ENCODE data around the gene SH2D3C.

SH2D3C gene, protein sequence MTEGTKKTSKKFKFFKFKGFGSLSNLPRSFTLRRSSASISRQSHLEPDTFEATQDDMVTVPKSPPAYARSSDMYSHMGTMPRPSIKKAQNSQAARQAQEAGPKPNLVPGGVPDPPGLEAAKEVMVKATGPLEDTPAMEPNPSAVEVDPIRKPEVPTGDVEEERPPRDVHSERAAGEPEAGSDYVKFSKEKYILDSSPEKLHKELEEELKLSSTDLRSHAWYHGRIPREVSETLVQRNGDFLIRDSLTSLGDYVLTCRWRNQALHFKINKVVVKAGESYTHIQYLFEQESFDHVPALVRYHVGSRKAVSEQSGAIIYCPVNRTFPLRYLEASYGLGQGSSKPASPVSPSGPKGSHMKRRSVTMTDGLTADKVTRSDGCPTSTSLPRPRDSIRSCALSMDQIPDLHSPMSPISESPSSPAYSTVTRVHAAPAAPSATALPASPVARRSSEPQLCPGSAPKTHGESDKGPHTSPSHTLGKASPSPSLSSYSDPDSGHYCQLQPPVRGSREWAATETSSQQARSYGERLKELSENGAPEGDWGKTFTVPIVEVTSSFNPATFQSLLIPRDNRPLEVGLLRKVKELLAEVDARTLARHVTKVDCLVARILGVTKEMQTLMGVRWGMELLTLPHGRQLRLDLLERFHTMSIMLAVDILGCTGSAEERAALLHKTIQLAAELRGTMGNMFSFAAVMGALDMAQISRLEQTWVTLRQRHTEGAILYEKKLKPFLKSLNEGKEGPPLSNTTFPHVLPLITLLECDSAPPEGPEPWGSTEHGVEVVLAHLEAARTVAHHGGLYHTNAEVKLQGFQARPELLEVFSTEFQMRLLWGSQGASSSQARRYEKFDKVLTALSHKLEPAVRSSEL

GRCh38 chr9:127778280-127779135 lies at the start of gene SH2D3C:
TSS of gene SH2D3C (minus strand) at chr9:127778666. CDS start at chr9:127778627, 39 bp downstream.
- no peaks in the 10 kb centered on the region for H3K9me3 Mint-ChIP-seq
- H3K27me3 Mint-ChIP-seq = no peaks in the 10 kb centered on the region
- peaks cover 62% of the 10 kb centered on the region for H3K4me1 Mint-ChIP-seq
- H3K4me3 Mint-ChIP-seq = peak within 1 kb of the TSS; percentile 99
- H3K27ac Mint-ChIP-seq = peak within 1 kb of the TSS; percentile 99
- no peaks in the 10 kb centered on the region for H3K36me3 Mint-ChIP-seq

GRCh38 chr9:127826253-127826913 lies 47.9 kb upstream of the SH2D3C start:
- peaks cover 2% of the 10 kb centered on the region for H3K36me3 Mint-ChIP-seq
- no peak overlapping the region for H3K27ac Mint-ChIP-seq
- no peaks in the 10 kb centered on the region for H3K4me1 Mint-ChIP-seq
- no peak overlapping the region for H3K4me3 Mint-ChIP-seq
- H3K27me3 Mint-ChIP-seq = no peaks in the 10 kb centered on the region
- no peaks in the 10 kb centered on the region for H3K9me3 Mint-ChIP-seq

DNA sequence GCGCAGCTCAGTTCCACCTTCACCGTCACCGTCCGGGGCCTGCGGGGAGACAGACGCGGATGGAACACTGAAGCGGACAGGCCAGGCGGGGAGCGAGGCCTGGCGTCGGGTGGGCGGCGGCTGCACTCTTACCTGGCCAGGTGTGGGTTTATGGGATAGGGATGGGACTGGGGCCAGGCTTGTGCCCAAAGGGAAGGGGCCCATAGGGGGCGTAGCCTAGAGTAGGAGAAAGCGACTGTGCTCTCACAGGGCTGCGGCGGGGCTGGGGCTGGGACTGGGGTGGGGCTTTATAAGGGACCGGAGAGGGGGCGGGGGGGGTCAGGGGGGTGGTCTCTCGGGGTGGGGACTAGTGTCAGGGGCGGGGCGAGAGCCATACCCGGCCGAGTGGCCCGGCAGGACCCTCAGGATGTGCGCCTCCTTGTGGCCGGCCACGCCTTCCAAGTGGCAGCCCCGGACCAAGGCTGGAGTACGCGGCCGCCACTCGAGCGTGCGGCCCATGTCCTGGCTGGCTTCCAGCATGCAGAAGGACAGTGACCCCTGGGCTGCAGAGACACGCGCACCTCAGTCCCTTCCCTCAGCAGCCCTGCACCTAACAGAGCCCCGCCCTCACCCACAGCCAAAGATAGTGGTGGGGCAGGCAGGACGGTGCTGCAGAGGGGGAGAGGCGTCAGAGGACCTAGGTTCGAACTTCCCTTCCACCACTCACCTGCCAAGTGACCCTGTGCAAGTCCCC lies 47.0 kb upstream of the SH2D3C start:
- no peaks in the 10 kb centered on the region for H3K4me1 Mint-ChIP-seq
- no peaks in the 10 kb centered on the region for H3K9me3 Mint-ChIP-seq
- no peak overlapping the region for H3K27ac Mint-ChIP-seq
- H3K36me3 Mint-ChIP-seq = peaks cover 2% of the 10 kb centered on the region
- H3K4me3 Mint-ChIP-seq = no peak overlapping the region
- no peaks in the 10 kb centered on the region for H3K27me3 Mint-ChIP-seq

- Mint-ChIP-seq H3K36me3 (peaks cover 2% of the 10 kb centered on the region), H3K27me3 (no peaks in the 10 kb centered on the region), H3K9me3 (no peaks in the 10 kb centered on the region), H3K27ac (no peak overlapping the region), H3K4me3 (no peak overlapping the region), H3K4me1 (no peaks in the 10 kb centered on the region)
Measured at GRCh38 chr9:127822108-127822507, 43.6 kb upstream of the SH2D3C start.

- Mint-ChIP-seq H3K27ac (no peak overlapping the region), H3K36me3 (no peaks in the 10 kb centered on the region), H3K4me1 (no peaks in the 10 kb centered on the region), H3K9me3 (no peaks in the 10 kb centered on the region), H3K4me3 (no peak overlapping the region), H3K27me3 (no peaks in the 10 kb centered on the region)
Measured at GRCh38 chr9:127818574-127818973, 40.1 kb upstream of the SH2D3C start.

DNA sequence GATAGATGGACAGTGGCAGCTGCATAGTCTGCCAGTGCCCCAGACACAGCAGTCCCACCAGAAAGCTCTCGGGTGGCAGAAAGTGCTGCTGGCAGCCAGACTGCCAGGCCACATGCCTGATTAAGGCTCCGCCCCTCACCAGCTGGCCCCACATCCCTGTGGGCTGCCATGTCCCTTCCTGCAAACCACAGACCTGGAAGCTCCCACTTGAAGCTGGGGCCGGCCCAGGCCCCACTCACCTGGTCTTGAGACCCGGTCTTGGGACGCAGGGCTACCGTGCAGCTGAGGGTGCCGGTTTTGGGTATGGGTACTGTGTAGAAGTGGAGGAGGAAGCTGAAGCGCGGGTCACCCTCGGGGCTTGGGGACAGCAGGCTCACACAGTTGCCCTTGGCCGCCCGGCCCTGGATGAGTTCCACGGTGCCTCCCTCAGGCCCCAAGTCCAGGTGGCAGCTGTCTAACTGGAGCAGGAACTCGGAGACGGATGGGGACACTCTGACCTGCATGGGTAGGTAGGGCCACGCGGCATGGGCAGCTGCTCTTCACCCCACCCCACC lies 39.5 kb upstream of the SH2D3C start:
- Mint-ChIP-seq H3K9me3 (no peaks in the 10 kb centered on the region), H3K4me3 (no peak overlapping the region), H3K36me3 (no peaks in the 10 kb centered on the region), H3K27me3 (no peaks in the 10 kb centered on the region), H3K27ac (peak overlapping the region; percentile 51), H3K4me1 (no peaks in the 10 kb centered on the region)

DNA sequence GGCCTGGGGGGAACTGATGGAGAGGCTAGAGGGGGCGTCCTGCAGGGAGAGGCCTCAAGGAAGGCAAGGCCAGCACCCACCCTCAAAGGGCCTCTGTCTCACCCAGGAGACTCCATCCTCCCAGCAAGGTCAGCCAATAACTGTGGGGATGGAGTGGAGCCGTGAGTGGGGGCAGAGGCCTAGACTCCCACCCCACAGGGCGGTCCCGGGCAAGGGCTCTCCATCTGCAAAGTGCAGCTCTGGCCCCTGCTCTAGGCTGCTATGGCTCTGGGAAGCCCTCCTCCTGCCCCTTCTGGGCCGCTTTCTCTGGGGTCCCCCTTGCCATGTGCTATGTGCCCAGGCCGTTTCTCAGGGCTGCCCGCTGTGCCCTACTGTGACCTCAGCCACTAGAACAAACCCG lies 38.3 kb upstream of the SH2D3C start:
- H3K4me1 Mint-ChIP-seq = no peaks in the 10 kb centered on the region
- H3K27me3 Mint-ChIP-seq = no peaks in the 10 kb centered on the region
- H3K4me3 Mint-ChIP-seq = no peak overlapping the region
- H3K36me3 Mint-ChIP-seq = no peaks in the 10 kb centered on the region
- H3K27ac Mint-ChIP-seq = no peak overlapping the region
- no peaks in the 10 kb centered on the region for H3K9me3 Mint-ChIP-seq

DNA sequence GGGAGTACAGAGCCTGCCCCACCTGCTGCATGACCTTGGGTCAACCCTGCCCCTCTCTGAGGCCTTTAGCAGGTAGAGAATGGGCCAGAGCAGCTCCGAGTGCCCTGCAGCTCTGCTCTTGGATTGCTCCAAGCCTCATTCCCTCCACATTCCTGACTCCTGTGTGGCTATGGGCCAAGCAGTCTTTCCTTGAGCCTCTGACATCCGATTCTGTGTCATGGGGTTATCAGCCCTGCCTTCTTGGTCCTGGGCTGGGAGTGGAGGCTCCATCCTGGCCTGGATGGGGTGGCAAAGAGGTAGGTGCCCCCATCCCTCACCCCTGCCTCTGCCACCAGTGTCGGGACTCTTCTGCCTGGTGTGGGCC lies 37.9 kb upstream of the SH2D3C start:
- no peaks in the 10 kb centered on the region for H3K36me3 Mint-ChIP-seq
- no peaks in the 10 kb centered on the region for H3K9me3 Mint-ChIP-seq
- peak overlapping the region; percentile 51 for H3K27ac Mint-ChIP-seq

GRCh38 chr9:127815512-127816361 lies 37.3 kb upstream of the SH2D3C start:
- no peaks in the 10 kb centered on the region for H3K36me3 Mint-ChIP-seq
- H3K4me1 Mint-ChIP-seq = no peaks in the 10 kb centered on the region
- H3K27me3 Mint-ChIP-seq = no peaks in the 10 kb centered on the region
- H3K27ac Mint-ChIP-seq = no peak overlapping the region
- H3K9me3 Mint-ChIP-seq = no peaks in the 10 kb centered on the region
- H3K4me3 Mint-ChIP-seq = no peak overlapping the region

More for the DNA sequence above, 37.9 kb upstream of the SH2D3C start:
- H3K4me3 Mint-ChIP-seq = no peak overlapping the region
- no peaks in the 10 kb centered on the region for H3K27me3 Mint-ChIP-seq
- H3K4me1 Mint-ChIP-seq = no peaks in the 10 kb centered on the region

DNA sequence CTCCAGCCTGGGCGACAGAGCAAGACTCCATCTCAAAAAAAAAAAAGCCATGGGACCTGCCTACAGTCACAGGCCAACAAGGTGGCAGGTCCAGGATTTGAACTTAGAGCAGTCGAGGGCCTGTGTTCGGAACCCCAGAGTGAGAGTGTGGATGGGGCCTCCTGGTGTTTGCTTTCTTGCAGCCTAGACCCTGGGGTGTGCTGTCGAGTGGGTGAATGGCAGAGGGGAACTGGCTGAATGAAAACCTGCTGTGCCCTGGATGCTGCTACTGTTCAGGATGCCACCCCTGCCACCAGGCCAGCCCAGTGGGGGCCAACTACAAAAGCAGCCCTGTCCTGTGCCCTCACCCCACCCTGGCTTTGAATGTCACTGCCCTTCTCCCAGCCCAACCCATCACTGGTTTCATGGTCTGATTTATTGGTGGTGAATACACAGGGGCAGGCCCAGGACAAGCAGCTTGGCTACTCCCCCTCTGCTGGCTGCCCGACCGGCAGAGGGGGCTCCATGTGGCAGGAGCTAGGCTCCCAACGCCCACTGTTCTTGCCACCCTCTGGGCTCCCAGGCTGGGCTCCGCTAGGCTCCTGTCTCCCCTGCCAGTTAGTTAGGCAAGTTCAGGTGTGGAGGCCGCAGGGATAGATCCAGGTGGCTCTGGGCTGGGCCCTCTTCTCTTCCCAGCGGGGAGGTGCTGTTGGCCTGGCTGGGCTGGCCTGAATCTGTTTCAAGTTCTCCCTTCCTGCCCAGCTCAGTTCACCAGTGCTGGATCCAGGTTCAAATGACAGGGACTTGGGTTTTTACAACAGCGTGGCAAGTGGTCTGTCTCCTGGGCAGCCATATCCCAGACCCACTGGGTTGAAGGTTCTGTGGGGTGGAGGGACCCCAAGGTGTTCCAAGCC lies 36.4 kb upstream of the SH2D3C start:
- Mint-ChIP-seq H3K27ac (no peak overlapping the region), H3K36me3 (no peaks in the 10 kb centered on the region), H3K27me3 (no peaks in the 10 kb centered on the region), H3K4me3 (no peak overlapping the region), H3K4me1 (no peaks in the 10 kb centered on the region), H3K9me3 (no peaks in the 10 kb centered on the region)

DNA sequence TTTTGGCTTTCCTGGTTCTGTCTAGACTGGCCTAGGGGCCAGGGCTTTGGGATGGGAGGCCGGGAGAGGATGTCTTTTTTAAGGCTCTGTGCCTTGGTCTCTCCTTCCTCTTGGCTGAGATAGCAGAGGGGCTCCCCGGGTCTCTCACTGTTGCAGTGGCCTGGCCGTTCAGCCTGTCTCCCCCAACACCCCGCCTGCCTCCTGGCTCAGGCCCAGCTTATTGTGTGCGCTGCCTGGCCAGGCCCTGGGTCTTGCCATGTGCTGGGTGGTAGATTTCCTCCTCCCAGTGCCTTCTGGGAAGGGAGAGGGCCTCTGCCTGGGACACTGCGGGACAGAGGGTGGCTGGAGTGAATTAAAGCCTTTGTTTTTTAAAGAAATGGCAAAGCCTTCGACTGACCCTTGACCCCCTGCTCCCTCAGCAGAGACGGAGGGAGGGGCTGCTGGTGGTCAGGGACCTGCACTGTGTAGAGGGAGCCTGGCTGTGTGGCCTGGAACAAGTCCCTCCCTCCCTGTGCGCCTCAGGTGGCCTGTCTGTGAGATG lies 35.3 kb upstream of the SH2D3C start:
- Mint-ChIP-seq H3K27ac (no peak overlapping the region), H3K27me3 (no peaks in the 10 kb centered on the region), H3K4me1 (no peaks in the 10 kb centered on the region), H3K4me3 (no peak overlapping the region), H3K36me3 (no peaks in the 10 kb centered on the region), H3K9me3 (no peaks in the 10 kb centered on the region)

GRCh38 chr9:127812936-127813675 lies 34.6 kb upstream of the SH2D3C start:
- Mint-ChIP-seq H3K36me3 (no peaks in the 10 kb centered on the region), H3K27me3 (no peaks in the 10 kb centered on the region), H3K4me1 (no peaks in the 10 kb centered on the region), H3K9me3 (no peaks in the 10 kb centered on the region), H3K4me3 (no peak overlapping the region), H3K27ac (no peak overlapping the region)

Data from activated naive CD4-positive, alpha-beta T cell treated with anti-CD3 and anti-CD28 coated beads, Interleukin-2, amount 50 U/mL, for 24 hours (primary cell).